HepG2 (cell line): ENCODE measurements around the gene JMJD1C. TPM values are rescaled to one million over a fixed set of nuclear protein-coding genes. Genes with fewer than 3 reads are reported as not detected.

Experiments used
- polyA plus RNA-seq, 8 experiments: library from polyadenylated mRNA; depleted of rRNA in 3 of 8; stranded (reverse) in 7 of 8; unstranded in 1 of 8; fragments of >200 nt; fragmentation: Illumina TruSeq in 4 of 8; extraction: Trizol in 4 of 8; gene quantifications; 2 replicates each; pipeline versions ENCODE4 v1.2.1 to v1.2.3, GENCODE V29; 2011 to 2016; ENCODE audit warnings: low read depth in 4 of 8, missing spikeins in 1 of 8, mixed read lengths in 1 of 8; ENCODE audit not compliant: insufficient read depth in 1 of 8
- total RNA-seq, 5 experiments: library from RNA; depleted of rRNA; stranded (reverse); fragments of >200 nt; fragmentation: Illumina TruSeq; extraction: Trizol; gene quantifications; 2 replicates each; pipeline ENCODE4 v1.2.3, GENCODE V29; 2016; ENCODE audit warnings: low read depth in 1 of 5
- TF ChIP-seq, protein P1 (sequence below): IDR thresholded peaks from 2 replicates; pipeline ENCODE4 v1.6.1; 2016; ENCODE audit warnings: low read depth, missing genetic modification reagents, missing compliant biosample characterization
- TF ChIP-seq, protein P2 (sequence below): sonication (generic); formaldehyde crosslinking; IDR thresholded peaks from 2 replicates; pipeline ENCODE4 v1.8.1; 2023; ENCODE audit warnings: mild to moderate bottlenecking, missing genetic modification reagents
- TF ChIP-seq, protein P3 (sequence below): sonication (generic); formaldehyde crosslinking; IDR thresholded peaks from 2 replicates; pipeline ENCODE4 v1.5.0; 2020; ENCODE audit warnings: mild to moderate bottlenecking, missing genetic modification reagents
- TF ChIP-seq, protein P4 (sequence below): sonication (generic); formaldehyde crosslinking; IDR thresholded peaks from 2 replicates; pipeline ENCODE4 v1.4.0; 2020; ENCODE audit warnings: missing genetic modification reagents

The JMJD1C gene
- total and polyA plus RNA-seq, 2 of the 13 experiments (the other 11 are each of a cell fraction or from before 2014, with no cell fraction given): 42.3 to 42.7 TPM

DNA sequence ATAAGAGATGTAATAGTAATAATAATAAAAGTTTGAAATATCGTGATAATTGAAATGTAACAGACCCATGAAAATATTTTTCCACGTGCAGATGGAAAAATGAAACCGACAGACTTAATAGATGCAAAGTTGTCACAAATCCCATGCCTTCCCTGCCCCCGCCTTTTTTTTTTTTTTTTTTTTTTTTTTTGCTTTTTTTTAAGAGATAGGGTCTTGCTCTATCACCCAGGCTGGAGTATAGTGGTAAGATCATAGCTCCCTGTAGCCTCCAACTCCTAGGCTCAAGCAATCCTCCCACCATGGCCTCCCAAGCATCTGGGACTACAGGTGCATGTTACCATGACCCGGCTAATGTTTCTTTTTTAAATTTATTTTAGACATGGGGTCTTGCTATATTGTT lies 80.5 kb downstream of the JMJD1C start (continued):
- TF ChIP-seq, protein P1, sequence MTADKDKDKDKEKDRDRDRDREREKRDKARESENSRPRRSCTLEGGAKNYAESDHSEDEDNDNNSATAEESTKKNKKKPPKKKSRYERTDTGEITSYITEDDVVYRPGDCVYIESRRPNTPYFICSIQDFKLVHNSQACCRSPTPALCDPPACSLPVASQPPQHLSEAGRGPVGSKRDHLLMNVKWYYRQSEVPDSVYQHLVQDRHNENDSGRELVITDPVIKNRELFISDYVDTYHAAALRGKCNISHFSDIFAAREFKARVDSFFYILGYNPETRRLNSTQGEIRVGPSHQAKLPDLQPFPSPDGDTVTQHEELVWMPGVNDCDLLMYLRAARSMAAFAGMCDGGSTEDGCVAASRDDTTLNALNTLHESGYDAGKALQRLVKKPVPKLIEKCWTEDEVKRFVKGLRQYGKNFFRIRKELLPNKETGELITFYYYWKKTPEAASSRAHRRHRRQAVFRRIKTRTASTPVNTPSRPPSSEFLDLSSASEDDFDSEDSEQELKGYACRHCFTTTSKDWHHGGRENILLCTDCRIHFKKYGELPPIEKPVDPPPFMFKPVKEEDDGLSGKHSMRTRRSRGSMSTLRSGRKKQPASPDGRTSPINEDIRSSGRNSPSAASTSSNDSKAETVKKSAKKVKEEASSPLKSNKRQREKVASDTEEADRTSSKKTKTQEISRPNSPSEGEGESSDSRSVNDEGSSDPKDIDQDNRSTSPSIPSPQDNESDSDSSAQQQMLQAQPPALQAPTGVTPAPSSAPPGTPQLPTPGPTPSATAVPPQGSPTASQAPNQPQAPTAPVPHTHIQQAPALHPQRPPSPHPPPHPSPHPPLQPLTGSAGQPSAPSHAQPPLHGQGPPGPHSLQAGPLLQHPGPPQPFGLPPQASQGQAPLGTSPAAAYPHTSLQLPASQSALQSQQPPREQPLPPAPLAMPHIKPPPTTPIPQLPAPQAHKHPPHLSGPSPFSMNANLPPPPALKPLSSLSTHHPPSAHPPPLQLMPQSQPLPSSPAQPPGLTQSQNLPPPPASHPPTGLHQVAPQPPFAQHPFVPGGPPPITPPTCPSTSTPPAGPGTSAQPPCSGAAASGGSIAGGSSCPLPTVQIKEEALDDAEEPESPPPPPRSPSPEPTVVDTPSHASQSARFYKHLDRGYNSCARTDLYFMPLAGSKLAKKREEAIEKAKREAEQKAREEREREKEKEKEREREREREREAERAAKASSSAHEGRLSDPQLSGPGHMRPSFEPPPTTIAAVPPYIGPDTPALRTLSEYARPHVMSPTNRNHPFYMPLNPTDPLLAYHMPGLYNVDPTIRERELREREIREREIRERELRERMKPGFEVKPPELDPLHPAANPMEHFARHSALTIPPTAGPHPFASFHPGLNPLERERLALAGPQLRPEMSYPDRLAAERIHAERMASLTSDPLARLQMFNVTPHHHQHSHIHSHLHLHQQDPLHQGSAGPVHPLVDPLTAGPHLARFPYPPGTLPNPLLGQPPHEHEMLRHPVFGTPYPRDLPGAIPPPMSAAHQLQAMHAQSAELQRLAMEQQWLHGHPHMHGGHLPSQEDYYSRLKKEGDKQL (CRISPR knock-in tag): no peak
- TF ChIP-seq, protein P2, sequence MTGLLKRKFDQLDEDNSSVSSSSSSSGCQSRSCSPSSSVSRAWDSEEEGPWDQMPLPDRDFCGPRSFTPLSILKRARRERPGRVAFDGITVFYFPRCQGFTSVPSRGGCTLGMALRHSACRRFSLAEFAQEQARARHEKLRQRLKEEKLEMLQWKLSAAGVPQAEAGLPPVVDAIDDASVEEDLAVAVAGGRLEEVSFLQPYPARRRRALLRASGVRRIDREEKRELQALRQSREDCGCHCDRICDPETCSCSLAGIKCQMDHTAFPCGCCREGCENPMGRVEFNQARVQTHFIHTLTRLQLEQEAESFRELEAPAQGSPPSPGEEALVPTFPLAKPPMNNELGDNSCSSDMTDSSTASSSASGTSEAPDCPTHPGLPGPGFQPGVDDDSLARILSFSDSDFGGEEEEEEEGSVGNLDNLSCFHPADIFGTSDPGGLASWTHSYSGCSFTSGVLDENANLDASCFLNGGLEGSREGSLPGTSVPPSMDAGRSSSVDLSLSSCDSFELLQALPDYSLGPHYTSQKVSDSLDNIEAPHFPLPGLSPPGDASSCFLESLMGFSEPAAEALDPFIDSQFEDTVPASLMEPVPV: no peak
- TF ChIP-seq, protein P3, sequence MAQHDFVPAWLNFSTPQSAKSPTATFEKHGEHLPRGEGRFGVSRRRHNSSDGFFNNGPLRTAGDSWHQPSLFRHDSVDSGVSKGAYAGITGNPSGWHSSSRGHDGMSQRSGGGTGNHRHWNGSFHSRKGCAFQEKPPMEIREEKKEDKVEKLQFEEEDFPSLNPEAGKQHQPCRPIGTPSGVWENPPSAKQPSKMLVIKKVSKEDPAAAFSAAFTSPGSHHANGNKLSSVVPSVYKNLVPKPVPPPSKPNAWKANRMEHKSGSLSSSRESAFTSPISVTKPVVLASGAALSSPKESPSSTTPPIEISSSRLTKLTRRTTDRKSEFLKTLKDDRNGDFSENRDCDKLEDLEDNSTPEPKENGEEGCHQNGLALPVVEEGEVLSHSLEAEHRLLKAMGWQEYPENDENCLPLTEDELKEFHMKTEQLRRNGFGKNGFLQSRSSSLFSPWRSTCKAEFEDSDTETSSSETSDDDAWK (CRISPR knock-in tag): no peak
- TF ChIP-seq, protein P4, sequence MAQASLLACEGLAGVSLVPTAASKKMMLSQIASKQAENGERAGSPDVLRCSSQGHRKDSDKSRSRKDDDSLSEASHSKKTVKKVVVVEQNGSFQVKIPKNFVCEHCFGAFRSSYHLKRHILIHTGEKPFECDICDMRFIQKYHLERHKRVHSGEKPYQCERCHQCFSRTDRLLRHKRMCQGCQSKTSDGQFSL (CRISPR knock-in tag): no peak
